Hepatocyte (in vitro differentiated cells): Measurements from ENCODE around the gene TCAP.

Source experiments
- EZH2 ChIP-seq: fragments of 200-600 bp; sonication (generic); IDR thresholded peaks from 2 replicates; pipeline ENCODE4 v1.6.1; 2016; ENCODE audit warnings: antibody characterized with exemption, mild to moderate bottlenecking, borderline replicate concordance
- EZH2phosphoT487 ChIP-seq: fragments of 200-600 bp; sonication (generic); IDR thresholded peaks from one replicate; pipeline ENCODE4 v1.6.1; 2018; ENCODE audit warnings: antibody characterized with exemption, mild to moderate bottlenecking, low read depth, moderate library complexity; ENCODE audit not compliant: unreplicated experiment, severe bottlenecking
- TF ChIP-seq, protein P1 (sequence below): fragments of 200-600 bp; sonication (generic); IDR thresholded peaks from 2 replicates; pipeline ENCODE4 v1.5.1; 2016; ENCODE audit warnings: antibody characterized with exemption, mild to moderate bottlenecking; ENCODE audit not compliant: poor library complexity

DNA sequence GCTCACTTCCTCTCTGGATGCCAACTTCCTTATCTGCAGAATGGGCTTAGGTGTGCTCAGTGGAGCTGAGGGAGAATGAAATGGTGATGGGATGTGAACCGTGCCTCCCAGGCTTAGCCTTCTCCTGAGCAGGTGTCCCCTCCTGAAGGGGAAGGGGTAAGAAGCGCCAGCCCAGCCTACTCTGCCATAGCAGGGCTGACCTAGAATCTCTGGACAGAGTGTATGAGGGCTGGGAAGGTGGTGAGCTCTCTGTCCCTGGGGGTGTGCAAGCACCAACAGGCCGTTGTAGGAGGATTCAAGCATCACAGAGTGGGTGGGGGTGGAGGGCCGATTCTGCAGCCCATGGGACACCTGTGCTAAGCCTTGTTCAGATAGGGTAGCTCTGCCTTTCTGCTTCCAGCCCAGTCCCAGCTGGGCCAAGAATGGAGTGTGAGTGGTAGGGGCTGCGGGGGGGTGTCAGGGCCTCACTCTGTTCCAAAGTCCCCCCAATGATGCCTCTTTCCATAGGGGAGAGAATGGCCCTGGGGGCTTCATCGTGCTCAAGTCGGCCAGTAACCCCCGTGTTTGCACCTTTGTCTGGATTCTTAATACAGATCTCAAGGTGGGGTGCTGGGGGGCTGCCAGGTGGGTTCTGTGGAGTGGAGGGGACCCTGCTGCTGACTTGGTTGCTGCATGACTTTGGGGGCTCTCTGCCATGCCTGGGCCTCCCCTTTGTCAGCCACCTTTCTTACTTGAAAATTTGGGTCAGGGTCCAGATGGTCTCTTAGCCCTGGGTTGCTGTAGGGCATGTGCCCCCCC lies 3.2 kb upstream of the TCAP start:
- TF ChIP-seq, protein P1, sequence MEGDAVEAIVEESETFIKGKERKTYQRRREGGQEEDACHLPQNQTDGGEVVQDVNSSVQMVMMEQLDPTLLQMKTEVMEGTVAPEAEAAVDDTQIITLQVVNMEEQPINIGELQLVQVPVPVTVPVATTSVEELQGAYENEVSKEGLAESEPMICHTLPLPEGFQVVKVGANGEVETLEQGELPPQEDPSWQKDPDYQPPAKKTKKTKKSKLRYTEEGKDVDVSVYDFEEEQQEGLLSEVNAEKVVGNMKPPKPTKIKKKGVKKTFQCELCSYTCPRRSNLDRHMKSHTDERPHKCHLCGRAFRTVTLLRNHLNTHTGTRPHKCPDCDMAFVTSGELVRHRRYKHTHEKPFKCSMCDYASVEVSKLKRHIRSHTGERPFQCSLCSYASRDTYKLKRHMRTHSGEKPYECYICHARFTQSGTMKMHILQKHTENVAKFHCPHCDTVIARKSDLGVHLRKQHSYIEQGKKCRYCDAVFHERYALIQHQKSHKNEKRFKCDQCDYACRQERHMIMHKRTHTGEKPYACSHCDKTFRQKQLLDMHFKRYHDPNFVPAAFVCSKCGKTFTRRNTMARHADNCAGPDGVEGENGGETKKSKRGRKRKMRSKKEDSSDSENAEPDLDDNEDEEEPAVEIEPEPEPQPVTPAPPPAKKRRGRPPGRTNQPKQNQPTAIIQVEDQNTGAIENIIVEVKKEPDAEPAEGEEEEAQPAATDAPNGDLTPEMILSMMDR = no peak
- TF ChIP-seq EZH2 = no peak
- TF ChIP-seq EZH2phosphoT487 = no peak
